ENCODE data around the gene OPTC.

DNA sequence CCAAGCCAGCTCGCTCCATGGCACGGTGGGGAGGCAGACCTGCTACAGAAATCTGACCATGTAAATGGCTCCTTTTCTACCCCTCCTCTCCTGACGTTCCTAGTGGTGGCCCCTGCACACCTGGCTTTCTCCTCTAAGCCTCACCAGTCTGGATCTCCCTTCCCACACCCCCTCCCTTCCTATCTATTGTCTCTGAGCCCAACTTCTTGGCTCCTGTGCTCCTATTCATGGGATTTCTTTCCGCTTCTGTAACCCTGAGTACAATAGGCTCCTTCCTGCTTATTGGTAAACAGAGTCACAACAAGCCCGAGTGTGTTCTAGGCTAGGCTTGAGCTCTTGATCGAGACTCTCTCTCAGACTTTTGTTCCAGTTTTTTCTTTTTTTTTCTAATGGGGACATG is 17.6 kb downstream of the OPTC start:
- TF ChIP-seq POLR2A (IDR thresholded peaks at IDR 0.05; ENCODE audit: low read depth, low read length), result no peak
- TF ChIP-seq POLR2AphosphoS5 (IDR thresholded peaks at IDR 0.05; ENCODE audit: low read depth, low read length), result no peak
